SK-N-SH (cell line): ENCODE data around the gene RIOX2. TPM values are rescaled to one million over a fixed set of nuclear protein-coding genes. Genes with fewer than 3 reads are reported as not detected.

Source experiments
- CTCF ChIA-PET: fragments of 300-600, 350-600 bp; formaldehyde crosslinking; extraction: SDS; loops from one replicate; lab custom pipeline; 2021; lab: Yijun Ruan, JAX
- POLR2A ChIA-PET: fragments of 350-600 bp; sonication (Branson Sonifier 250); formaldehyde crosslinking; extraction: SDS; loops from one replicate; lab custom pipeline; 2020; ENCODE audit warnings: antibody characterized with exemption, inconsistent platforms; lab: Yijun Ruan, JAX
- DNase-seq: peaks from one replicate; pipeline ENCODE4 v3.0.0; 2012
- H2AFZ ChIP-seq: fragments of 200-600 bp; sonication (generic); 2 replicates; pipeline ENCODE4 v1.8.1; 2016; ENCODE audit warnings: antibody characterized with exemption, mild to moderate bottlenecking, low read depth
- H3F3A ChIP-seq: fragments of 200-600 bp; sonication (generic); replicated peaks from 2 replicates; pipeline ENCODE3; 2016; ENCODE audit warnings: antibody characterized with exemption, mild to moderate bottlenecking; ENCODE audit not compliant: insufficient read depth
- H3K27ac ChIP-seq, 2 experiments: fragments of 200-500 bp in 1 of 2; fragments of 200-600 bp in 1 of 2; sonication (Bioruptor generic) in 1 of 2; sonication (generic), shearing (Covaris generic) in 1 of 2; 2 replicates each; pipeline versions ENCODE4 v1.5.1 to v1.6.1; 2014 to 2016; ENCODE audit warnings: low read depth in 2 of 2, inconsistent platforms in 1 of 2, low read length in 1 of 2, mild to moderate bottlenecking in 1 of 2, mixed read lengths in 1 of 2
- H3K27me3 ChIP-seq: fragments of 200-600 bp; sonication (generic), shearing (Covaris generic); 2 replicates; pipeline ENCODE4 v1.6.1; 2016; ENCODE audit warnings: mixed run types; ENCODE audit not compliant: insufficient read depth
- H3K36me3 ChIP-seq, 2 experiments: fragments of 200-500 bp in 1 of 2; fragments of 200-600 bp in 1 of 2; sonication (Bioruptor generic) in 1 of 2; sonication (generic) in 1 of 2; replicated peaks in 1 of 2; 2 replicates each; pipeline versions ENCODE3 to v1.5.1; 2014 to 2016; ENCODE audit warnings: low read length in 1 of 2, mild to moderate bottlenecking in 1 of 2; ENCODE audit not compliant: insufficient read depth in 2 of 2, control insufficient read depth in 1 of 2
- H3K4me1 ChIP-seq, 2 experiments: fragments of 200-500 bp in 1 of 2; fragments of 200-600 bp in 1 of 2; sonication (Bioruptor generic) in 1 of 2; sonication (generic), shearing (Covaris generic) in 1 of 2; 2 replicates each; pipeline versions ENCODE4 v1.5.1 to v1.6.1; 2014 to 2016; ENCODE audit warnings: low read depth in 1 of 2, low read length in 1 of 2, mixed run types in 1 of 2; ENCODE audit not compliant: insufficient read depth in 2 of 2, control insufficient read depth in 1 of 2
- H3K4me2 ChIP-seq: fragments of 200-600 bp; sonication (generic), shearing (Covaris generic); 2 replicates; pipeline ENCODE4 v1.6.1; 2017; ENCODE audit warnings: mixed run types
- H3K4me3 ChIP-seq, 2 experiments: fragments of 200-500 bp in 1 of 2; fragments of 200-600 bp in 1 of 2; sonication (Bioruptor generic) in 1 of 2; sonication (generic), shearing (Covaris generic) in 1 of 2; 2 replicates each; pipeline versions ENCODE4 v1.5.1 to v1.8.1; 2014 to 2016; ENCODE audit warnings: low read depth in 2 of 2, inconsistent platforms in 1 of 2, low read length in 1 of 2, mild to moderate bottlenecking in 1 of 2, mixed read lengths in 1 of 2, moderate library complexity in 1 of 2
- H3K79me2 ChIP-seq: fragments of 200-600 bp; sonication (generic); 2 replicates; pipeline ENCODE4 v1.8.1; 2017; ENCODE audit warnings: mild to moderate bottlenecking; ENCODE audit not compliant: insufficient read depth
- H3K9ac ChIP-seq: fragments of 200-600 bp; sonication (generic); 2 replicates; pipeline ENCODE4 v1.6.1; 2017; ENCODE audit warnings: mixed run types
- H3K9me2 ChIP-seq: fragments of 200-600 bp; sonication (generic); 2 replicates; pipeline ENCODE4 v1.6.1; 2017; ENCODE audit warnings: mixed run types
- H3K9me3 ChIP-seq: fragments of 200-600 bp; sonication (generic); 2 replicates; pipeline ENCODE4 v1.6.1; 2017; ENCODE audit warnings: mixed run types, mild to moderate bottlenecking, moderate library complexity
- H4K20me1 ChIP-seq: fragments of 200-600 bp; sonication (generic); 2 replicates; pipeline ENCODE4 v1.6.1; 2017; ENCODE audit warnings: mild to moderate bottlenecking, mixed run types; ENCODE audit not compliant: insufficient read depth
- ELF1 ChIP-seq: IDR thresholded peaks from 2 replicates; pipeline ENCODE4 v1.4.0; 2012
- EP300 ChIP-seq, 2 experiments: IDR thresholded peaks; 2 replicates each; pipeline versions ENCODE4 v1.4.0 to v1.6.1; 2012; ENCODE audit warnings: borderline replicate concordance in 1 of 2, low read depth in 1 of 2, low read length in 1 of 2
- FOXM1 ChIP-seq: IDR thresholded peaks from 2 replicates; pipeline ENCODE4 v1.4.0; 2012; ENCODE audit warnings: low read depth, mild to moderate bottlenecking
- JUND ChIP-seq: IDR thresholded peaks from 2 replicates; pipeline ENCODE4 v1.4.0; 2012
- MEF2A ChIP-seq: IDR thresholded peaks from 2 replicates; pipeline ENCODE4 v1.4.0; 2012; ENCODE audit warnings: low read depth, borderline replicate concordance
- NRF1 ChIP-seq: IDR thresholded peaks from 2 replicates; pipeline ENCODE4 v1.6.1; 2012; ENCODE audit warnings: low read depth, mild to moderate bottlenecking, low read length
- POLR2AphosphoS5 ChIP-seq: IDR thresholded peaks from 2 replicates; pipeline ENCODE4 v1.6.1; 2012; ENCODE audit warnings: low read depth, low read length
- RFX5 ChIP-seq: IDR thresholded peaks from 2 replicates; pipeline ENCODE4 v1.6.1; 2012; ENCODE audit warnings: mild to moderate bottlenecking, improper control_type of control experiment, low read length
- RXRA ChIP-seq: IDR thresholded peaks from 2 replicates; pipeline ENCODE4 v1.4.0; 2012; ENCODE audit warnings: low read depth, mild to moderate bottlenecking, borderline replicate concordance
- SIN3A ChIP-seq: IDR thresholded peaks from 2 replicates; pipeline ENCODE4 v1.6.1; 2012; ENCODE audit warnings: low read depth, mild to moderate bottlenecking, low read length, moderate library complexity, borderline replicate concordance
- SMC3 ChIP-seq: IDR thresholded peaks from 2 replicates; pipeline ENCODE4 v1.6.1; 2012; ENCODE audit warnings: low read depth, low read length, improper control_type of control experiment
- TCF12 ChIP-seq: IDR thresholded peaks from 2 replicates; pipeline ENCODE4 v1.4.0; 2012
- TEAD4 ChIP-seq: IDR thresholded peaks from 2 replicates; pipeline ENCODE4 v1.4.0; 2012; ENCODE audit warnings: mild to moderate bottlenecking, borderline replicate concordance; ENCODE audit not compliant: insufficient read depth
- WGBS: methylation state at CpG from one replicate; pipeline ENCODE4 v1.1.6; 2017; ENCODE audit warnings: low lambda C conversion rate; 5-methylcytosine and 5-hydroxymethylcytosine counted together
- polyA plus RNA-seq, 3 experiments: library from polyadenylated mRNA; depleted of rRNA; stranded (reverse); fragments of >200 nt; gene quantifications; 2 replicates each; pipeline ENCODE4 v1.2.3, GENCODE V29; 2012
- TF ChIP-seq, protein P1 (sequence below): fragments of 150-350 bp; IDR thresholded peaks from 2 replicates; pipeline ENCODE4 v1.6.1; 2016; ENCODE audit warnings: mild to moderate bottlenecking, low read depth, low read length
- TF ChIP-seq, protein P2 (sequence below): IDR thresholded peaks from 2 replicates; pipeline ENCODE4 v1.4.0; 2012; ENCODE audit warnings: low read depth
- TF ChIP-seq, protein P3 (sequence below): IDR thresholded peaks from 2 replicates; pipeline ENCODE4 v1.6.1; 2012; ENCODE audit warnings: mild to moderate bottlenecking, low read depth, low read length, moderate library complexity
- TF ChIP-seq, protein P4 (sequence below): IDR thresholded peaks from 2 replicates; pipeline ENCODE4 v1.4.0; 2012; ENCODE audit warnings: low read depth, borderline replicate concordance
- TF ChIP-seq, protein P5 (sequence below): fragments of 200-600 bp; sonication (generic); IDR thresholded peaks from 2 replicates; pipeline ENCODE4 v1.6.1; 2017; ENCODE audit warnings: antibody characterized with exemption, mild to moderate bottlenecking, moderate library complexity
- TF ChIP-seq, protein P6 (sequence below): IDR thresholded peaks from 2 replicates; pipeline ENCODE4 v1.4.0; 2012; ENCODE audit warnings: low read depth, borderline replicate concordance

The RIOX2 gene
- polyA plus RNA-seq, 1 of the 3 experiments (the other 2 are of a cell fraction), result 12.9 TPM

DNA sequence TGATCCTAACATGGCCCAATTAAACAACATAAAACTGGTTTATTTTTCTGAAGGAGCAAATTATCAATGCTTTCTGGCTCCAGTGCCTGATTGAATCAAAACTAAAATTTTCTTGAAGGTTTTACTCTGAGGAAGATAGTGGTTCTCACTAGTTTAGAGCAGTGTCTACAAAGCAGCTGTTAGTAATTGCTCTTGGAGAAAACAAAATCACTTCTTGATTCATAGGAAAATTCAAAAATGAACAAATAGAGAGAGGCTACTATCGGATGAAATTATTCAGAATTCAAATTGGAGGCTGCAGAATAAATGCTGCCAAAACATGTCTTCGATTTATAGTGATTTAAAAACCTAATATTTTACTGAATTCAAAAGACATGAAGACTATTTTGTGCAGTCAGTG is 15.1 kb upstream of the RIOX2 start:
- TF ChIP-seq NRF1, result no peak
- TF ChIP-seq, protein P1, sequence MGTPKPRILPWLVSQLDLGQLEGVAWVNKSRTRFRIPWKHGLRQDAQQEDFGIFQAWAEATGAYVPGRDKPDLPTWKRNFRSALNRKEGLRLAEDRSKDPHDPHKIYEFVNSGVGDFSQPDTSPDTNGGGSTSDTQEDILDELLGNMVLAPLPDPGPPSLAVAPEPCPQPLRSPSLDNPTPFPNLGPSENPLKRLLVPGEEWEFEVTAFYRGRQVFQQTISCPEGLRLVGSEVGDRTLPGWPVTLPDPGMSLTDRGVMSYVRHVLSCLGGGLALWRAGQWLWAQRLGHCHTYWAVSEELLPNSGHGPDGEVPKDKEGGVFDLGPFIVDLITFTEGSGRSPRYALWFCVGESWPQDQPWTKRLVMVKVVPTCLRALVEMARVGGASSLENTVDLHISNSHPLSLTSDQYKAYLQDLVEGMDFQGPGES, result no peak
- TF ChIP-seq, protein P2, sequence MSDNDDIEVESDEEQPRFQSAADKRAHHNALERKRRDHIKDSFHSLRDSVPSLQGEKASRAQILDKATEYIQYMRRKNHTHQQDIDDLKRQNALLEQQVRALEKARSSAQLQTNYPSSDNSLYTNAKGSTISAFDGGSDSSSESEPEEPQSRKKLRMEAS, result no peak
- no peak for TF ChIP-seq SIN3A
- TF ChIP-seq POLR2AphosphoS5, result no peak
- TF ChIP-seq EP300 (IDR thresholded peaks at IDR 0.05; ENCODE audit: borderline replicate concordance in 1 of 2, low read depth in 1 of 2, low read length in 1 of 2), result no peak
- TF ChIP-seq, protein P3, sequence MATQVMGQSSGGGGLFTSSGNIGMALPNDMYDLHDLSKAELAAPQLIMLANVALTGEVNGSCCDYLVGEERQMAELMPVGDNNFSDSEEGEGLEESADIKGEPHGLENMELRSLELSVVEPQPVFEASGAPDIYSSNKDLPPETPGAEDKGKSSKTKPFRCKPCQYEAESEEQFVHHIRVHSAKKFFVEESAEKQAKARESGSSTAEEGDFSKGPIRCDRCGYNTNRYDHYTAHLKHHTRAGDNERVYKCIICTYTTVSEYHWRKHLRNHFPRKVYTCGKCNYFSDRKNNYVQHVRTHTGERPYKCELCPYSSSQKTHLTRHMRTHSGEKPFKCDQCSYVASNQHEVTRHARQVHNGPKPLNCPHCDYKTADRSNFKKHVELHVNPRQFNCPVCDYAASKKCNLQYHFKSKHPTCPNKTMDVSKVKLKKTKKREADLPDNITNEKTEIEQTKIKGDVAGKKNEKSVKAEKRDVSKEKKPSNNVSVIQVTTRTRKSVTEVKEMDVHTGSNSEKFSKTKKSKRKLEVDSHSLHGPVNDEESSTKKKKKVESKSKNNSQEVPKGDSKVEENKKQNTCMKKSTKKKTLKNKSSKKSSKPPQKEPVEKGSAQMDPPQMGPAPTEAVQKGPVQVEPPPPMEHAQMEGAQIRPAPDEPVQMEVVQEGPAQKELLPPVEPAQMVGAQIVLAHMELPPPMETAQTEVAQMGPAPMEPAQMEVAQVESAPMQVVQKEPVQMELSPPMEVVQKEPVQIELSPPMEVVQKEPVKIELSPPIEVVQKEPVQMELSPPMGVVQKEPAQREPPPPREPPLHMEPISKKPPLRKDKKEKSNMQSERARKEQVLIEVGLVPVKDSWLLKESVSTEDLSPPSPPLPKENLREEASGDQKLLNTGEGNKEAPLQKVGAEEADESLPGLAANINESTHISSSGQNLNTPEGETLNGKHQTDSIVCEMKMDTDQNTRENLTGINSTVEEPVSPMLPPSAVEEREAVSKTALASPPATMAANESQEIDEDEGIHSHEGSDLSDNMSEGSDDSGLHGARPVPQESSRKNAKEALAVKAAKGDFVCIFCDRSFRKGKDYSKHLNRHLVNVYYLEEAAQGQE, result no peak
- TF ChIP-seq, protein P4, sequence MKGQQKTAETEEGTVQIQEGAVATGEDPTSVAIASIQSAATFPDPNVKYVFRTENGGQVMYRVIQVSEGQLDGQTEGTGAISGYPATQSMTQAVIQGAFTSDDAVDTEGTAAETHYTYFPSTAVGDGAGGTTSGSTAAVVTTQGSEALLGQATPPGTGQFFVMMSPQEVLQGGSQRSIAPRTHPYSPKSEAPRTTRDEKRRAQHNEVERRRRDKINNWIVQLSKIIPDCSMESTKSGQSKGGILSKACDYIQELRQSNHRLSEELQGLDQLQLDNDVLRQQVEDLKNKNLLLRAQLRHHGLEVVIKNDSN, result no peak
- TF ChIP-seq JUND, result no peak
- no peak for TF ChIP-seq TCF12
- TF ChIP-seq, protein P5, sequence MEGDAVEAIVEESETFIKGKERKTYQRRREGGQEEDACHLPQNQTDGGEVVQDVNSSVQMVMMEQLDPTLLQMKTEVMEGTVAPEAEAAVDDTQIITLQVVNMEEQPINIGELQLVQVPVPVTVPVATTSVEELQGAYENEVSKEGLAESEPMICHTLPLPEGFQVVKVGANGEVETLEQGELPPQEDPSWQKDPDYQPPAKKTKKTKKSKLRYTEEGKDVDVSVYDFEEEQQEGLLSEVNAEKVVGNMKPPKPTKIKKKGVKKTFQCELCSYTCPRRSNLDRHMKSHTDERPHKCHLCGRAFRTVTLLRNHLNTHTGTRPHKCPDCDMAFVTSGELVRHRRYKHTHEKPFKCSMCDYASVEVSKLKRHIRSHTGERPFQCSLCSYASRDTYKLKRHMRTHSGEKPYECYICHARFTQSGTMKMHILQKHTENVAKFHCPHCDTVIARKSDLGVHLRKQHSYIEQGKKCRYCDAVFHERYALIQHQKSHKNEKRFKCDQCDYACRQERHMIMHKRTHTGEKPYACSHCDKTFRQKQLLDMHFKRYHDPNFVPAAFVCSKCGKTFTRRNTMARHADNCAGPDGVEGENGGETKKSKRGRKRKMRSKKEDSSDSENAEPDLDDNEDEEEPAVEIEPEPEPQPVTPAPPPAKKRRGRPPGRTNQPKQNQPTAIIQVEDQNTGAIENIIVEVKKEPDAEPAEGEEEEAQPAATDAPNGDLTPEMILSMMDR, result no peak
- TF ChIP-seq MEF2A, result no peak
- TF ChIP-seq RFX5, result no peak
- no peak for TF ChIP-seq RXRA
- no peak for TF ChIP-seq FOXM1
- TF ChIP-seq SMC3, result no peak
- TF ChIP-seq TEAD4, result no peak
- TF ChIP-seq, protein P6, sequence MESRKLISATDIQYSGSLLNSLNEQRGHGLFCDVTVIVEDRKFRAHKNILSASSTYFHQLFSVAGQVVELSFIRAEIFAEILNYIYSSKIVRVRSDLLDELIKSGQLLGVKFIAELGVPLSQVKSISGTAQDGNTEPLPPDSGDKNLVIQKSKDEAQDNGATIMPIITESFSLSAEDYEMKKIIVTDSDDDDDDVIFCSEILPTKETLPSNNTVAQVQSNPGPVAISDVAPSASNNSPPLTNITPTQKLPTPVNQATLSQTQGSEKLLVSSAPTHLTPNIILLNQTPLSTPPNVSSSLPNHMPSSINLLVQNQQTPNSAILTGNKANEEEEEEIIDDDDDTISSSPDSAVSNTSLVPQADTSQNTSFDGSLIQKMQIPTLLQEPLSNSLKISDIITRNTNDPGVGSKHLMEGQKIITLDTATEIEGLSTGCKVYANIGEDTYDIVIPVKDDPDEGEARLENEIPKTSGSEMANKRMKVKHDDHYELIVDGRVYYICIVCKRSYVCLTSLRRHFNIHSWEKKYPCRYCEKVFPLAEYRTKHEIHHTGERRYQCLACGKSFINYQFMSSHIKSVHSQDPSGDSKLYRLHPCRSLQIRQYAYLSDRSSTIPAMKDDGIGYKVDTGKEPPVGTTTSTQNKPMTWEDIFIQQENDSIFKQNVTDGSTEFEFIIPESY, result no peak
- no peak for TF ChIP-seq ELF1
- H3K4me3 ChIP-seq, result no peak overlapping the region
- H3K9me2 ChIP-seq, result no peaks in the 10 kb centered on the region
- POLR2A ChIA-PET, result no interaction called here
- no peak overlapping the region for H3K9ac ChIP-seq
- DNase-seq, result no peak
- no peaks in the 10 kb centered on the region for H3K9me3 ChIP-seq
- 43% methylated on average over 2 of the region's 2 CpGs for WGBS
- H3K4me1 ChIP-seq, result no peaks in the 10 kb centered on the region
- H3K4me2 ChIP-seq, result no peak overlapping the region
- H3K27ac ChIP-seq, result no peak overlapping the region
- no peaks in the 10 kb centered on the region for H3K79me2 ChIP-seq
- CTCF ChIA-PET, result interaction anchor here (1.2 to 1.3 kb wide), 2 partner anchors 9 to 19 kb away, joined by 4 read pairs; no protein-coding TSS in a partner anchor
- no peak overlapping the region for H2AFZ ChIP-seq
- H3F3A ChIP-seq, result no peaks in the 10 kb centered on the region
- H3K27me3 ChIP-seq, result no peaks in the 10 kb centered on the region
- no peaks in the 10 kb centered on the region for H3K36me3 ChIP-seq
- no peaks in the 10 kb centered on the region for H4K20me1 ChIP-seq
